GM13976 (cell line): ENCODE measurements around the gene GRB2.
"Not testable (repeated sequence)": the region's sequence is repeated elsewhere in the genome, so short reads cannot be mapped to it uniquely, and the experiment has no call there.

Source experiments
- DNase-seq: peaks from one replicate; pipeline ENCODE4 v3.0.0; 2012; ENCODE audit warnings: low spot score
- CTCF ChIP-seq: IDR thresholded peaks from 2 replicates; pipeline ENCODE4 v1.5.1; 2012; ENCODE audit warnings: borderline replicate concordance, mild to moderate bottlenecking; ENCODE audit not compliant: insufficient read depth; ENCODE audit errors: extremely low read depth, missing control alignments, control extremely low read depth
- in situ Hi-C: fragments of 300-500 bp; cut with MboI; formaldehyde crosslinking; loops from one replicate; pipeline ENCODE4 v1.12.0; 2022; ENCODE audit warnings: low sequenced_read_pairs, mixed read lengths, inconsistent platforms; ENCODE audit not compliant: unreplicated experiment

GRB2 gene

DNA sequence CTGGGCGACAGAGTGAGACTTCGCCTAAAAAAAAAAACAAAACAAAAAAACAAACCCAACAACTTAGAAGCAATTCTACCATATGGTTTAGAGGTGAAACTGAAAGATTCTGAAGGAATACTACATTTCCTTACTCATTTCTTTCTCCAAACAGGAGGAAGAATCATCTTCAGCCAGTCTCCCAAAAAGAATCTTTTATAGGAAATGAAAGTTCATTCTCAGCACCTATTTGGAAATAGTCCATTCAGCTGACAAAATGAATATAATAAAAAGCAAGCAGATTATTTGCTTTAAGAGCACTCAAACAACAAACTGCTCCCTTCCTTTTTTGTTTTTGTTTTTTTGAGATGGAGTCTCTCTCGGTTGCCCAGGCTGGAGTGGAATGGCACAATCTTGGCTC is 17.7 kb downstream of the GRB2 start:
- in situ Hi-C loops, result no loop called here
- TF ChIP-seq CTCF, result no peak
- DNase-seq, result no peak

- in situ Hi-C loops, result no loop called here
- TF ChIP-seq CTCF, result no peak
- DNase-seq, result no peak
Observed at GRCh38 chr17:75386430-75386829, 19.0 kb downstream of the GRB2 start.

- in situ Hi-C loops, result no loop called here
- TF ChIP-seq CTCF, result no peak
- no peak for DNase-seq
Observed at GRCh38 chr17:75384751-75385150, 20.7 kb downstream of the GRB2 start.

DNA sequence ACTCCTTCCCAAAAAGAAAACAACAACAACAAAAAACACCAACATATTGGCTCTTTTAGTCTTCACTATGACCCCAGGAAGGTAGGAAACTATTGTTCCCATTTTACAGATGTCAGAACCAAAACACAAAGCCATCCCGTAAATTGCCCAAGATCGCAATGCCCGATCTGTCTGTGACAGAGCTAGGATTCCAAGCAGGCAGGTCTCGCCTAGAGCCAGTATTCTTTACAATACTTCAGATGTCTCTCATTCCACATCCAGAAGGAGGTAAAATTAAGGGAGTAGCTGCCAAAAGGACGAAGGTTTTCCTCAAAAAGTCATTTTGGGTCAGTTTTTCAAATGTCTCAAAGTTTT is 21.7 kb downstream of the GRB2 start:
- no peak for DNase-seq
- in situ Hi-C loops, result no loop called here
- TF ChIP-seq CTCF, result no peak

DNA sequence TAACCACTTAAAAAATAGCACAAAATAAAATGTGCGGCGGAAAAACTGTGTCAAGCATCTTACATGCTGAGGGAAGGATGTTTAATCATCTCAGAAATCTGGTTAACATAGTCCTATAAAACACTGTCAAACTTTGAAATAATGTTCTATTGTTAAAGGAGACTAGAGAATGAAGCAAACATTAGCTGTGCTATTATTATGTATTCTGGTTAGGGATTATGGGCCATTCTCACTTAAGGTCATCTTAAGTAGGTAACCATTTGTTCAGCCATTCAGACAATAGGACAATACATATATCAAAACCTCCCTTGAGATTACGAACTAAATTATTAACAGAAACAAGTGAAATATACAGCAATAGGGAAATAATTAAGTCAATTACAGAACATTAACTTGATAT is 24.7 kb downstream of the GRB2 start:
- in situ Hi-C loops, result no loop called here
- no peak for TF ChIP-seq CTCF

GRCh38 chr17:75380315-75380714 is 25.2 kb downstream of the GRB2 start:
- no peak for TF ChIP-seq CTCF
- no peak for DNase-seq
- in situ Hi-C loops, result no loop called here

More for the DNA sequence above, 24.7 kb downstream of the GRB2 start:
- DNase-seq, result no peak

- DNase-seq, in situ Hi-C loops: not testable (repeated sequence)
Observed at GRCh38 chr17:75379426-75379825, 26.1 kb downstream of the GRB2 start.
